Cardiac fibroblast (primary cell): Measurements from ENCODE around the gene PLEKHH1.

Source experiments
- DNase-seq, 2 donors: peaks; one replicate each; pipeline versions ENCODE4 v3.0.0 to v3.0.0-alpha.2; 2010; ENCODE audit warnings: low read depth in 2 of 2
- H3K4me3 ChIP-seq, 2 donors: replicated peaks in 1 of 2; 1 replicate in 1 of 2; 2 replicates in 1 of 2; pipeline ENCODE4 v1.5.1; 2011; ENCODE audit warnings: low read depth in 2 of 2, low read length in 2 of 2, mild to moderate bottlenecking in 2 of 2, moderate library complexity in 1 of 2
- TF ChIP-seq, protein P1 (sequence below): IDR thresholded peaks from one replicate; pipeline ENCODE4 v1.5.1; 2011; ENCODE audit warnings: low read depth, mild to moderate bottlenecking, low read length, inconsistent platforms

The PLEKHH1 gene

DNA sequence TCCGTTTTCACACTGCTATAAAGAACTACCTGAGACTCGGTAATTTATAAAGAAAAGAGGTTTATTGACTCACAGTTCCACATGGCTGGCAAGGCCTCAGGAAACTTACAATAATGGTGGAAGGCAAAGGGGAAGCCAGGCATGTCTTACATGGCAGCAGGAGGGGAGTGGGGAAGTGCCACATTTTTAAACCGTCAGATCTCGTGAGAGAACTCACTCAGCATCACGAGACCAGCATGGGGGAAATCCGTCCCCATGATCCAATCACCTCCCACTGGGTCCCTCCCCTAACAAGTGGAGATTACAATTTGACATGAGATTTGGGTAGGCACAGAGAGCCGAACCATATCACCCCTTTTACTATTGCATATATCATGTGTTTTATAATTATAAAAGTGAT is 69.0 kb downstream of the PLEKHH1 start:
- no peak overlapping the region for H3K4me3 ChIP-seq
- no peak for DNase-seq
- TF ChIP-seq, protein P1, sequence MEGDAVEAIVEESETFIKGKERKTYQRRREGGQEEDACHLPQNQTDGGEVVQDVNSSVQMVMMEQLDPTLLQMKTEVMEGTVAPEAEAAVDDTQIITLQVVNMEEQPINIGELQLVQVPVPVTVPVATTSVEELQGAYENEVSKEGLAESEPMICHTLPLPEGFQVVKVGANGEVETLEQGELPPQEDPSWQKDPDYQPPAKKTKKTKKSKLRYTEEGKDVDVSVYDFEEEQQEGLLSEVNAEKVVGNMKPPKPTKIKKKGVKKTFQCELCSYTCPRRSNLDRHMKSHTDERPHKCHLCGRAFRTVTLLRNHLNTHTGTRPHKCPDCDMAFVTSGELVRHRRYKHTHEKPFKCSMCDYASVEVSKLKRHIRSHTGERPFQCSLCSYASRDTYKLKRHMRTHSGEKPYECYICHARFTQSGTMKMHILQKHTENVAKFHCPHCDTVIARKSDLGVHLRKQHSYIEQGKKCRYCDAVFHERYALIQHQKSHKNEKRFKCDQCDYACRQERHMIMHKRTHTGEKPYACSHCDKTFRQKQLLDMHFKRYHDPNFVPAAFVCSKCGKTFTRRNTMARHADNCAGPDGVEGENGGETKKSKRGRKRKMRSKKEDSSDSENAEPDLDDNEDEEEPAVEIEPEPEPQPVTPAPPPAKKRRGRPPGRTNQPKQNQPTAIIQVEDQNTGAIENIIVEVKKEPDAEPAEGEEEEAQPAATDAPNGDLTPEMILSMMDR = no peak

- no peak for DNase-seq
- TF ChIP-seq, protein P1 = no peak
- H3K4me3 ChIP-seq = no peak overlapping the region
These were observed 70.0 kb downstream of the PLEKHH1 start for GRCh38 chr14:67602995-67603545.

DNA sequence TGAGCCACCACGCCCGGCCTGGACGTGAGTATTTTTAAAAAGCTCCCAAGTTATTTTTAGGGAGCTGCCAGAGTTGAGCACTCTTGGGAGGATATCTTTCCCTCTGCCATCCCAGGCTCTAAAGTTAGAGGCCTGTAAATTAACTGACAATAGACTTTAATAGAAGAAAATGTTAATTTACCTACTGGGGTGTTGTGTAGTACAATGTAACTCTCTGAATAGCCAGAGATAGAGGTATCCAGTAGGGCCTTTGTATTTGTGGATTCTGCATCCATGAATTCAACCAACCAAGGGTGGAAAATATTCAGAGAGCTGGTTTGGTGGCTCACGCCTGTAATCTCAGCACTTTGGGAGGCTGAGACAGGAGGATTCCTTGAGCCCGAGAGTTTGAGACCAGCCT is 74.6 kb downstream of the PLEKHH1 start:
- DNase-seq = no peak
- no peak overlapping the region for H3K4me3 ChIP-seq
- TF ChIP-seq, protein P1 = no peak

GRCh38 chr14:67609642-67610310 is 76.7 kb downstream of the PLEKHH1 start:
- DNase-seq = no peak
- H3K4me3 ChIP-seq = no peak overlapping the region
- TF ChIP-seq, protein P1 = no peak

DNA sequence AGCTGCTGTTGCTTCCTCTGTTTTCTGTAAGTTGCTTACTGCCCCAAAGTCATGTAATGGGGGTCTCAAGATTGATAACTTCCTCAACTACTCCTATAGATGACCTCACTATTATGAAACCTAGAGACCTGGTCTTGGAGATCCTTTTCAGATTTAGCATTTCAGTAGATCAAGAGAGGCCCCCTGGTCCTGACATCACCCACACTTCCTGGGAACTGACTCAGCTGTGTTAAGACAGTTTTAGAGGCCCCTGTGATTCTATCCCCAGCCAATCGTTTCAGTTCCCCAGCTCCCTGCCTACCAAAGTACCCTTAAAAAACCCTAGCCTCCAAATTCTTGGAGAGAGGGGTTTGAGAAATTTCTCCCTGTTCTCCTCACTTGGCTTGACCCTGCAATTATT is 77.4 kb downstream of the PLEKHH1 start:
- DNase-seq = no peak
- no peak overlapping the region for H3K4me3 ChIP-seq
- TF ChIP-seq, protein P1 = no peak

DNA sequence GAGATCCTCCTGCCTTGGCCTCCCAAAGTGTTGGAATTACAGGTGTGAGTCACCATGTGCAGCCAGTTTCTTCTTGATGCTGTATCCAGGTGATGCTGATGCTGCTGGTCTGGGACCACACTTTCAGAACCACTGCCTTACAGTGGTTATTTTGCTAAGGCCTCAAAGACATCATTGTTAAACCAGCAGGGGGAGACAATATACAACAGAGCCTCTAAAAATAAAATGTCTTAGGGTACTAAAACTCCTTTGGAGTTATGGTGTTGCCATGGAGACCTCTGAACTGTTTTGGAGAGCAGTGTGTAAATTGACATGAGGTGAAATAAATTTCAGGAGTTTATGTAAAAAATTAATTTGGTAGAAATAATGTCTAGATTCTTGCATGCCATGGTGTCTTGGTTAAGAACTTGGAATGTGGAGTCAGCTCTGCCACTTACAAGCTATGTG is 85.5 kb downstream of the PLEKHH1 start:
- TF ChIP-seq, protein P1 = peak; percentile 58
- H3K4me3 ChIP-seq = no peak overlapping the region
- DNase-seq = peak; percentile 89 to 92
